ENCODE results near the gene KCNT2.

DNA sequence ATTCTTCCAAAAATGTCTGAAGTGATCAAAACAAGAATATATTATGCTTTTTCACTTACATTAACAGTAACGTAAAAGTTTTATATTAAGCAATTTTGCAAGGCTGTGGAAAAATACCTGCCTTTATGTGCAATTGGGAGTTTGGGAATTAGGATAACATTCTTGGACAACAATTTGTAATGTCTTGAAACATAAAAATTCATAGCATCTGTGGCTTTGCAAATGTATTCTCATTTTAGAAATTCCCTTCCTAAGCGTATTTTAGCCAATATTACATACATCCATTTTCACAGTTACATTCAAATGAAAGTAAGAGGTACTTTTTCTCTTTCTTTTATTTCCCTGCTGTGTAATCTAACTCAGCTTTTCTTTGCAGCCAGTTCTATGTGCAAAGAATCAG is 30.2 kb upstream of the KCNT2 start:
- TF ChIP-seq POU2F2 (IDR thresholded peaks at IDR 0.05; ENCODE audit: low read depth, low read length) (no peak), POLR2A (IDR thresholded peaks at IDR 0.05; ENCODE audit: low read depth, low read length) (no peak), POLR2AphosphoS5 (IDR thresholded peaks at IDR 0.05; ENCODE audit: low read depth, low read length) (no peak), TAF1 (IDR thresholded peaks at IDR 0.05; ENCODE audit: low read depth, low read length) (no peak)
